ENCODE results near the gene SLN.
"Not testable (repeated sequence)": the region's sequence is repeated elsewhere in the genome, so short reads cannot be mapped to it uniquely, and the experiment has no call there.

SLN gene

DNA sequence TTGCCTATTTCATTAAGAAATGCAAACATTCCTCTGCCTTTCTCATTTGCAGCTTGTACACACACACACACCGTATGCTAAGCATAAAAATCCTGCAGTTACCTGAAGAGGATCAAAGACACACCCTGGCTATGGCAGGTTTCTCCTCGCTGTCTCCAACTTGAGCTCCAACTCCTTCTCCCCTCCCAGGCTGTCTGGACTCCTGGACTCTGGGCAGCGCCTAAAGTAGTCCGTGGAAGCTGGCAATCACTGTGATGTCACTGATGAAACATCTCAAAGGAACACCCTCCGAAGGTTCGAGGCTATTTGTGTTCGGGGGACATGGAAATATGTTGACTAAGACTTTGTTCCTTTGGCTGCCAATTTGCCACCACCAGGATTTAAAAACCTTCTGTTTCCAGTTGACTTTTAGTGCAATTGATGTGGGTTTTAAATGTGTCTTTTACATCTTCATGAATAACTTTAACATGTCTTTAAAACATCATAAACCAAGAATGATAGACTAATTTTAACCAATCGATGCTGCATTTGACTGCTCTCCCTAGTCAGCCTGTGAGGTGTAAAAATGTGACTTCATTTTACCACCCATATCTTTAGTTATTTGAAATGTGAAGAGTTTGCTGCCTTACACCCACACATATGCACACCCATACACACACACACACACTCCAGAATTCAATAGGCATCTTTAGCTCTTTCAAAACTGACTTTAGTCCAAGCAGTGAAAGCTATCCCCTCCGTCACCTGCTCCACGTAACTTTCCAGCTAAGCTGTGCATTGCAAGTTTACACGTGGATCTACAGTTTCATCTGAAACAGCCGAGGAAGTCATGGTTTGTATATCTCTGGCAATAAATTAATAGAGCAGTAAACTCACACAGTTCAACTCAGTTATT is at the start of gene SLN:
Gene SLN, minus strand, starts transcription at position 196 of the 895 bp plus-strand sequence.
- no peak for DNase-seq (ENCODE audit: low spot score)
- TF ChIP-seq, protein P1, sequence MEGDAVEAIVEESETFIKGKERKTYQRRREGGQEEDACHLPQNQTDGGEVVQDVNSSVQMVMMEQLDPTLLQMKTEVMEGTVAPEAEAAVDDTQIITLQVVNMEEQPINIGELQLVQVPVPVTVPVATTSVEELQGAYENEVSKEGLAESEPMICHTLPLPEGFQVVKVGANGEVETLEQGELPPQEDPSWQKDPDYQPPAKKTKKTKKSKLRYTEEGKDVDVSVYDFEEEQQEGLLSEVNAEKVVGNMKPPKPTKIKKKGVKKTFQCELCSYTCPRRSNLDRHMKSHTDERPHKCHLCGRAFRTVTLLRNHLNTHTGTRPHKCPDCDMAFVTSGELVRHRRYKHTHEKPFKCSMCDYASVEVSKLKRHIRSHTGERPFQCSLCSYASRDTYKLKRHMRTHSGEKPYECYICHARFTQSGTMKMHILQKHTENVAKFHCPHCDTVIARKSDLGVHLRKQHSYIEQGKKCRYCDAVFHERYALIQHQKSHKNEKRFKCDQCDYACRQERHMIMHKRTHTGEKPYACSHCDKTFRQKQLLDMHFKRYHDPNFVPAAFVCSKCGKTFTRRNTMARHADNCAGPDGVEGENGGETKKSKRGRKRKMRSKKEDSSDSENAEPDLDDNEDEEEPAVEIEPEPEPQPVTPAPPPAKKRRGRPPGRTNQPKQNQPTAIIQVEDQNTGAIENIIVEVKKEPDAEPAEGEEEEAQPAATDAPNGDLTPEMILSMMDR (IDR thresholded peaks at IDR 0.05; ENCODE audit: extremely low read depth, missing control alignments), result no peak

DNA sequence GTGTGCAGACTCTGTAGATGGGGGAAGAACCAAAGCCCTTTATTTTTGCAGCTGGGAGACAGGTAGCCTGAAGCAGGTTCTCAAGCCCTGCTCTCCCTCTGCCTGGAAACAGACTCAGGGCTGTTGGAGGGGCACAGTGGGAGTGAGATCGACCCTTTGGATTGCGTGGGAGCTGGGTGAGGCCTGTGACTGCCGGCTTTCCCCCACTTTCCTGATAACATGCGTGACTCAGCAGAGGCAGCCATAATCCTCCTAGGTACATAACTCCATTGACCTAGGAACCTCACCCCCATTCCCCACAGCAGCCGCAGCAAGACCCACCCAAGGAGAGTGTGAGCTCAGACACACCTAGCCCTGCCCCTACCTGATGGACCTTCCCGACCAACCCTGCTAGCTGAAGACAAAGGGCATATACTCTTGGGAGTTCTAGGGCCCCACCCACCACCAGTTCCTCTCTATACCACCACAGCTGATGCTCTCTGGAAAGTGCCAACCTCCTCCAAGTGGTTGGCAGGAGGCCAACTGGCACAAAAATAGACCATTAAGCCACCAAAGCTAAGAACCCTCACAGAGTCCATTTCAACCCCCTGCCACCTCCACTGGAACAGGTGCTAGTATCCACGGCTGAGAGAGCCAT is 47.0 kb upstream of the SLN start:
- not testable (repeated sequence) for DNase-seq (ENCODE audit: low spot score)

DNA sequence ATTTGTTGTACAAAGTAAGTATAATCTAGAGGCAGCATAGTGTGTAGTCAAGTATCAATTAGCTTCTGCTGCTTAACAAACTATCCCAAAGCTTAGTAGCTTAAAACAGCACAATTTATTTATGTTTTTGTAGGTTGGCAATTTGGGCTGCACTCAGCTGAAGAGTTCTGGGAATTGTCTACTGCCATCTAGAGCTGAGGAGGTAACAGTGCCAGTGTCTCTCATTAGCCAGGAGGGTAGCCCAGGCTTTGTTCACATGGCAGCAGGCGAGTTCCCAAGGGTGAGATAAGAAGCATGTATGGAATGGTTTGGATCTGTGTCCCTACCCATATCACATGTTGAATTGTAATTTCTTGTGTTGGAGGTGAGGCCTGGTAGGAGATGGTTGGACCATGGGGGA is 45.8 kb upstream of the SLN start:
- TF ChIP-seq, protein P1 (IDR thresholded peaks at IDR 0.05; ENCODE audit: extremely low read depth, missing control alignments), result no peak

DNA sequence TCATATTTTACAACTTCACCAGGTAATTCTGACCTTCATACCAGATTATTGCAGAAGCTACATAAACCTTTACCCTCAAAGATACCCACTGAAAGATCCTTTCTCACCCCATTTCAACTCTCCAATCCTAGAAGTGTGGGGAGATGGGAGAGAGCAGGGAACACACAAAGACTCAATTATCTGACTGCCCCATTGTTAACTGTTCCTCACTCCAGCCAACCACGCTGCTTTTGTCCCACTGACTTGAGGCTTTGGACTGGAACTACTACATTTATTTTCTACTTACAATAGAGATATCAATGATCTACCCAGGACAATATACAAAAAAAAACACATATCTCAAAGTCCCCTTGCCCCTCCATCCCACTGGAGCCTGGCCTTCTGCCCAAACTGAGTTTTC is 44.7 kb upstream of the SLN start:
- no peak for DNase-seq (ENCODE audit: low spot score)
- TF ChIP-seq, protein P1 (IDR thresholded peaks at IDR 0.05; ENCODE audit: extremely low read depth, missing control alignments), result no peak

More for the DNA sequence above, 45.8 kb upstream of the SLN start:
- no peak for DNase-seq (ENCODE audit: low spot score)

DNA sequence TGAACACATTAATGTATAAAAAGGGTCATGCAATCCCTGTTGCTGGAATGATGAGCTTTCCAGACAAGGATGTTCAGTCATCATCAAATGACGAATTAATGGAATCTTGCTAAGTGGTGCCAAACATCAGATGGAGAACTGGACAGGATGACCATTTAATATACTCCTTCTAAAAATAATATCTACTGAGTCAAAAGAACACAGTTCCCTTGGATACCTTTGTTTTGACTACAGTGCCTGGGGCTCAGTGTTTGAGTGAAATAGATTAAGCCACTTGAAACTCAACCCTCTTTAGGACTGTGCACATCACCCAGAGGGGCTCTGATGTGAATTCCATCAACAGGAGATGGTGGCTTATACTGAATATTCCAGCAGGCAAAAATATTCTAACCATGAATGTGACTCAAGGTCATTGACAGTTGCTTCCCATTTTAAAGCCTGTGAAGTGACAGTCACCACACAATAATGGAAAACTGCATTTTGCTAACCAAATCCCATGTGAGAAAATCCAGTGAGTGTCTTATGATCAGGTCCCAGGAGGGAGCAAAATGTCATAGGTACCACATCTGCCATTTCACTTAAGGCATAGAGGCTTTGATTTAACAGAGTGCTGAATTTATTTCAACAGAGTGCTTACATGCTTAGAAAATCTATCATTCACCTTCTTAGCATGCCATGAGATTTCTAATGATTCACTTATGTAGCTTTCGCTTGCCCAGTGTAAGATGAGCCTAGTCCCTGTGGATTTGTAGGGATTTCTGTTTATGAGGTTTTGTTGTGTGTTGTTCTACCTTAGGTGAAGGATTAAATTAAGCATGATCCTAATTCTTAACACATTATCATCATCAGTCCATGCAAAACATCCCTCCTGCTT is 41.3 kb upstream of the SLN start:
- TF ChIP-seq, protein P1 (IDR thresholded peaks at IDR 0.05; ENCODE audit: extremely low read depth, missing control alignments), result no peak
- no peak for DNase-seq (ENCODE audit: low spot score)

DNA sequence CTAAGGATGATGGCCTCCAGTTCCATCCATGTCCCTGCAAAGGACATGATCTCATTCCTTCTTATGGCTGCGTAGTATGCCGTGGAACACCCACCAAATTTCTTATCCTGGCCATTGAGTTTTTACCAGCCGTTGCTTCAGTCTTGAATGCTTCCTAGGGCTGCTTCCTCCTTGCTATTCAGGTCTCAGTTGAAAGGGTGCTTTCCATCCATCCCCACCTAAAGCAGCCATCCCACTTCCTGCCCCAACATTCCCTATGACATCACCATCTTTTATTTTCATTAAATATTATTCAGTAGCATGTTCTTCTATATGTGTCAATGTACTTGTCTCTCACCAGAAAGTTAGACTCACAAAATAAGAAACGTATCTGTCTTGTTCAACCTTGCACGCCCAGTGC is 40.7 kb upstream of the SLN start:
- TF ChIP-seq, protein P1 (IDR thresholded peaks at IDR 0.05; ENCODE audit: extremely low read depth, missing control alignments), result no peak
- DNase-seq (ENCODE audit: low spot score), result no peak

DNA sequence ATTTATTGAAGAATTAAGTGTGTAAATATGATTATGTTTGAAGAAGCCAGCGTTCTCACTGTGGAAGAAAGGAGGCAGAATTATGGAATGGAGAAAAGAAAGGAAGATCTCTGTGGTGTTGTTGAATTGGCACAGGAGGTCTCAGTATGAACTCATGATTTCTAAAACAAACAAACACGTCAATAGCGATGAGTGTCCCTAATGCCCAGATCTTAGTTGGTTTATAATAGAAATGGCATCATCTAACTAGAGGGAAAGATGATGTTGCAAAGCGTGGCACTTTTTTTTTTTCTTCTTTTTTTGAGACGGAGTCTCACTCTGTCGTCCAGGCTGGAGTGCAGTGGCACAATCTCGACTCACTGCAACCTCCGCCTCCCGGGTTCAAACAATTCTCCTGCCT is 39.2 kb upstream of the SLN start:
- no peak for DNase-seq (ENCODE audit: low spot score)
- TF ChIP-seq, protein P1 (IDR thresholded peaks at IDR 0.05; ENCODE audit: extremely low read depth, missing control alignments), result no peak
